Esophagus muscularis mucosa (tissue), 4 donors: ENCODE data around the gene CDH4.
"Not testable (repeated sequence)": the region's sequence is repeated elsewhere in the genome, so short reads cannot be mapped to it uniquely, and the experiment has no call there.

Experiments
- EP300 ChIP-seq: sonication (generic); formaldehyde crosslinking; IDR thresholded peaks from one replicate; pipeline ENCODE4 v1.6.1; 2017; ENCODE audit warnings: antibody characterized with exemption
- POLR2A ChIP-seq: fragments of 450-650 bp; IDR thresholded peaks from one replicate; pipeline ENCODE4 v1.6.1; 2017; ENCODE audit warnings: antibody characterized with exemption, moderate library complexity, mild to moderate bottlenecking, low read depth
- POLR2AphosphoS5 ChIP-seq, 2 donors: sonication (generic); formaldehyde crosslinking; IDR thresholded peaks; one replicate each; pipeline ENCODE4 v1.6.1; 2017; ENCODE audit warnings: antibody characterized with exemption in 2 of 2
- TF ChIP-seq, protein P1 (sequence below), 3 experiments: fragments of 200-600 bp in 2 of 3; fragments of 450-650 bp in 1 of 3; sonication (generic) in 2 of 3; IDR thresholded peaks; one replicate each; pipeline ENCODE4 v1.5.1; 2017 to 2019; ENCODE audit warnings: antibody characterized with exemption in 3 of 3, mild to moderate bottlenecking in 2 of 3, moderate library complexity in 1 of 3

DNA sequence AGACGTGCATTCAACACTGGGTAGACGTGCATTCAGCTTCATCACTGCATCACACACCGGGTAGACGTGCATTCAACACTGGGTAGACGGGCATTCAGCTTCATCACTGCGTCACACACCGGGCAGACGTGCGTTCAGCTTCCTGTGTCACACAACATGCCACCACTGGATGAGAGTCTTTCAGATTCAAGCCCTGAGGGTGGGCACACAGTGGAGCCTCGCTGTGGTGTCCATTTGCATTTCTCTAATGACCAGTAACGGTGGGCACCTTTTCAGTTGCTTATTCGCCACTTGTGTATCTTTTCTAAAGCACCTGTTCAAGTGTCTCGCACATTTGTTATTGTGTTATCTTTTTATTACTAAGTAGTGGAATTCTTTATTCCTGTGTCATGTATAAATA lies 719.5 kb downstream of the CDH4 start:
- TF ChIP-seq, protein P1, sequence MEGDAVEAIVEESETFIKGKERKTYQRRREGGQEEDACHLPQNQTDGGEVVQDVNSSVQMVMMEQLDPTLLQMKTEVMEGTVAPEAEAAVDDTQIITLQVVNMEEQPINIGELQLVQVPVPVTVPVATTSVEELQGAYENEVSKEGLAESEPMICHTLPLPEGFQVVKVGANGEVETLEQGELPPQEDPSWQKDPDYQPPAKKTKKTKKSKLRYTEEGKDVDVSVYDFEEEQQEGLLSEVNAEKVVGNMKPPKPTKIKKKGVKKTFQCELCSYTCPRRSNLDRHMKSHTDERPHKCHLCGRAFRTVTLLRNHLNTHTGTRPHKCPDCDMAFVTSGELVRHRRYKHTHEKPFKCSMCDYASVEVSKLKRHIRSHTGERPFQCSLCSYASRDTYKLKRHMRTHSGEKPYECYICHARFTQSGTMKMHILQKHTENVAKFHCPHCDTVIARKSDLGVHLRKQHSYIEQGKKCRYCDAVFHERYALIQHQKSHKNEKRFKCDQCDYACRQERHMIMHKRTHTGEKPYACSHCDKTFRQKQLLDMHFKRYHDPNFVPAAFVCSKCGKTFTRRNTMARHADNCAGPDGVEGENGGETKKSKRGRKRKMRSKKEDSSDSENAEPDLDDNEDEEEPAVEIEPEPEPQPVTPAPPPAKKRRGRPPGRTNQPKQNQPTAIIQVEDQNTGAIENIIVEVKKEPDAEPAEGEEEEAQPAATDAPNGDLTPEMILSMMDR (IDR thresholded peaks at IDR 0.05), result not testable (repeated sequence)
- TF ChIP-seq POLR2AphosphoS5 (IDR thresholded peaks at IDR 0.05); POLR2A; EP300: not testable (repeated sequence)
